ENCODE results near the gene LPP.
A peak's percentile ranks its signal among the peaks of the same experiment; 100 is the strongest.
"Not testable (repeated sequence)": the region's sequence is repeated elsewhere in the genome, so short reads cannot be mapped to it uniquely, and the experiment has no call there.

LPP gene, protein sequence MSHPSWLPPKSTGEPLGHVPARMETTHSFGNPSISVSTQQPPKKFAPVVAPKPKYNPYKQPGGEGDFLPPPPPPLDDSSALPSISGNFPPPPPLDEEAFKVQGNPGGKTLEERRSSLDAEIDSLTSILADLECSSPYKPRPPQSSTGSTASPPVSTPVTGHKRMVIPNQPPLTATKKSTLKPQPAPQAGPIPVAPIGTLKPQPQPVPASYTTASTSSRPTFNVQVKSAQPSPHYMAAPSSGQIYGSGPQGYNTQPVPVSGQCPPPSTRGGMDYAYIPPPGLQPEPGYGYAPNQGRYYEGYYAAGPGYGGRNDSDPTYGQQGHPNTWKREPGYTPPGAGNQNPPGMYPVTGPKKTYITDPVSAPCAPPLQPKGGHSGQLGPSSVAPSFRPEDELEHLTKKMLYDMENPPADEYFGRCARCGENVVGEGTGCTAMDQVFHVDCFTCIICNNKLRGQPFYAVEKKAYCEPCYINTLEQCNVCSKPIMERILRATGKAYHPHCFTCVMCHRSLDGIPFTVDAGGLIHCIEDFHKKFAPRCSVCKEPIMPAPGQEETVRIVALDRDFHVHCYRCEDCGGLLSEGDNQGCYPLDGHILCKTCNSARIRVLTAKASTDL

DNA sequence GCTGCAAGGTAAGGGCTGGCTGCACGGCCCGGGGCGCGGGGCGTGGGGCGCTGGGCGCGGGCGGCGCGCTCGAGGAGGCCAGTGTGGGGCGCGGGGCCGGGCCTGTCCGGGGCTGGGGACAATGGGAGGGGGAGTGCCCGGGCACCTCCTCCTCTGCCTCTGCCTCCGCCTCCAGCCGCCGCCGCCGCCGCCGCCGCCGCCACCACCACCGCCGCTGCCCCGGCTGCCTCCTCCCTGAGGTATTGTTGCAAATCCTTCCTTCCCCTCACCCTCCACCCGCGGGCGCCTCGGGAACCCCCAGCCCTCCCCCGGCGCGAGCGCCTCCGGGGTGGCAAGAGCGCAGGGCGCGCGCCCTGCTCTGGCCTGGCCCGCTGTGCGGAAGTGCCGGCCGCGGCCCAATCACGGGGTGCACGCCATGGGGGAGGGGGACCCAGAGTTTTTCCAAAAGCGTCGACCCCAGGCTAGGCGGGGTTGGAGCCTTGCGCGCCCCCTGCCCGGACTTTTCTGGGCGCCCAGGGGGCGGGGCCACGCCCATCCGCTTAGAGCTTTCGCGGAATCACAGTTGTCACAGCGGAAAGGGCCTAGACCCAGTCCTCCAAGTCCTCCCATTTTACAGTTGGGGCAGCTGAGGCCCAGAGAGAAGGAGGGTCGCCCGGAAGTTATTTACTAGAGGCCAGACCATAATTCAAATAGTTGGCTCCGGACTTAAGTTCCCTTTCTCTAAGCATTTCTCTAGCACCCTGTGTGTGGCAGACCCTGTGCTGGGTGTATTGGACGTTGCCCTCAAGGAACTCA lies at the start of gene LPP:
Gene LPP (plus strand): TSS at position 144 of the 795 bp plus-strand sequence. CDS start 251,964 bp downstream, outside the sequence.
- DNase-seq, result peak; percentile 88

GRCh38 chr3:188106006-188106405 lies 48.0 kb upstream of the LPP start:
- no peak for DNase-seq

- DNase-seq, result no peak
These were observed 47.5 kb upstream of the LPP start for GRCh38 chr3:188106454-188106853.

DNA sequence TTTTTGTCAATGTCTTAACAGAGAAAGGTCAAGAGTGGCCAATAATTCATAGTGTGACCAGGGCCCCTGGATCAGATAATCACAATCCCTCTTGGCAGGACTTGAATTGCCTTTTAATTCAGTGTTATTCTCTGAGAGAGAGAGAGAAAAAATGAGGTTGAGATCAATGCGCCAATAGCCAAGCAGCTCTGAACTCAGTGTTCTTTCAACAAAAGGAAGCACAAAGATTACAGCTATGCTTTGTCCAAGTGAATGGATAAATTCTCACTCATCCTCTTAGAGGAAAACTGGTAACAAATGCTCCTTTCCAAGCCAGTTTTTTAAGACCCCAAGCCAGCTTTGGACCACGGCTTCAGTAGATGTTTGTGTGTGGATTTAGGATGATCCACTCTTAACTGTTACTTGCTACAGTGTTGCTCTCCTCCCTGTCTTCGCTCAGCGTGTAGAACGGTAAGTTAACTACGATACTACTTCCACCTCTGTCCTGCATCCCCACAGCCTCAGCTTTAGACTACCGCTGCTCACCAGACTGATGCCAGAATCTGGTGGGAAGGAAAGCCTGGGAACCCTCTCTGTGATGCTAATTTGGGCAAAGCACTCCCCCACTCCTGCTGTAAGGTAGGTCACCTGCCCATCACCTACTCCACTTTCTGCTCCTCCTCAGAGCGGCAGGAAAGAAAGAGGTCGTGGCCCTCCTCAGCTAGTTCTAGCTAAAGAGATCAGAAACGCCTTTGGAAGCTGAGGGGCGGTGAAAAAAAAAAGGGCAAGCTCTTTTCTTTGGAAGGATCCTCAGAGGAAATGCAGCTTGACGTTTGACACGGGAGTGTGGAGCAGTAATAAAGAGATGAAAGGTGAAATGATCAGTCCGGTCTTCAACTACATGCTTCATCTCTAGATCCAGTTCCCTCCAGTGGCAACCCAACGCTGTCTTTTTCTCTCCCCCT lies 46.8 kb upstream of the LPP start:
- no peak for DNase-seq

GRCh38 chr3:188108703-188109412 lies 45.1 kb upstream of the LPP start:
- DNase-seq, result no peak

DNA sequence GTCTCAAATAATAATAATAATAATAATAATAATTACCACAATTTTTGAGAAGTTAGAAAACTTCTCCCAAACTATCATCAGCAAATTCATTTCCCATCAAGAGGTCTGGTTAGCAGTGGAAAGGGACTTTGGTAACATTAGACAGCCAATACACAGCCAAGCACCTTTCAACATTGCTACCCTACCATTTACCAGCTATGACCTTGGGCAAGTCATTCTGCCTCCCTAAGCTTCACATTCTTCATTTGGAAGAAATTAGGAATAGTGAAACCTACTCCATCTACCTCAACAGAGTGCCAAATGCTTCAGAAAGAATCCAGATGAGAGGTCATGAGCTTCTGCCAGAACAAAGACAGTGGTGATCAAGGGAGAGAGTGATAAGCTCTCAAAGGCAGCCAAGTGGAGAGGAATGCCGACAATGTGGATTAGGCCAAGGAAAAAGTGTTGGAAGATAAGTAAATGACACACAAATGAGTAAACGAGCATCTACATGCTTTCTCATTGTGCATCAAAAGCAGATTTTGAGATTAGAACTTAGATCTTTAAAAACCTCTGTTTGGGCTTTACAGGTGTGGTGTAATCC lies 42.9 kb upstream of the LPP start:
- DNase-seq, result no peak

GRCh38 chr3:188113756-188114155 lies 40.2 kb upstream of the LPP start:
- no peak for DNase-seq

DNA sequence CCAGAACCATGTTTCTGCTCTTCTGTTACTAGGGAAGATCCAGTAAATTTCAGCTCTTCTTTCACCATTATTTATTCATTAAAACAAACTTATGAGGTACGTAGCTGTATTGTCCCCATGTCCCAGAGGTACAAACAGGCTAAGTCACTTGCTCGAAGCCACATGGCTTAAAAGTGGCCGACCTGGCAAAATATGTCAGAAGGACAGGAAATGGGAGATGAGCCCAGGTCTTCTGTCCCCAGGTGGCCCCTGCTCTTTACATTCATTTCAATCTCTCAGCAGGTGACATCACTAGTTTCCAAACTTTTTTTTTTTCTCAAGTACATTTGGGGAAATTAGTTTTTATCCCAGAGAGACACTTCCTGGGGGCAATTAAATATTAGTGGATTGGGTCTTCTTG lies 34.1 kb upstream of the LPP start:
- no peak for DNase-seq

- no peak for DNase-seq
These were observed 31.3 kb upstream of the LPP start for GRCh38 chr3:188122571-188123169.

DNA sequence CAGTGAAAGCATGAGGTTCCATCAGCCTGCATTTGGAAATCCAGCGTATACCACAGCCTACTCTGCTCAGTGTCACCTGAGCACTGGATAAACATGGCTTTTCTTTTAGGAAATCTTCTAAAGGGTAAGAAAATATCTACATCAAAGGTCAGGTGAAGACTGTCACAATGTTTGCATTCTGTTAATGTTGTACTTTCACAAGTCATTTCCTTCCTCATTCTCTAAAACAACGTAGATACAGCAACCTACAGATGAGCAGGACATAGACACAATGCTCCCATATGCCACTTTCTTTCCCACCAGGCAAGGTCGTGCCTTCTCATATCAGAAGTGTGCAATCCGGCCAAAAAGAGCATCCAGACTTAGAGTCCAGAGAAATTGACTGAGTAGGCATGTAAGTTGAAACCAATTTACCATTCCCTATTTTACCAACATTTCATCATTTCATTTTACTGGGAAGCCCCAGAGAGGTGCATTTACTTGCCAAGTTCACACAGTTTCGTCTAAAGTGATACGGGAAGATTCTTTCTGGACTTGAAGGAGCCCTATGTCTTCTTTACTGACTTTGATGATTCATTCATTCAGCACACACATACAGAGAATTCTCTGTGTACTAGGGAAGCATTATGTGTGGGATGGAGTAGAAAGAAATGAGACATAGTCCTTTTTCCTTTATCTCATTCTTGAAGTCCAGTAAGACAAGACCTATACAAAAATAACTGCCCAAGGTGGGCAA lies 30.6 kb upstream of the LPP start:
- no peak for DNase-seq

DNA sequence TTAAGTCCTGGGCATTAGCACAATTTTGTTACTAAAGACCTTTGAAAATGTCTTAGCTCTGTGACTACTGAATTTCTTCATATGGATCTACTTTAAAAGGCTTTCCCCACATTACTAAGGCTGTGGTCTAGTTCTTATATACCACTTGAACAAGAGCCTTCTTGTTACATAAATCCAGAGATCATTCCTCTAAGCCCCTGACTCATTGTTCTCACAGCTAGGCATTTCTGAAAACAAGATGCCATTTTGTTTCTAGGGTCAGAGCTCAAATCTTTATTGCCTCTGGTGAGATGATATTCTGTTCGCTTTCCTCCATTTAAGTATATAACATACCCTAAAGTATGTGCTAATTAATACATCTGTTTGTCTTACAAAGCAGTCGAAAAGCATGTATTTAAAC lies 29.8 kb upstream of the LPP start:
- no peak for DNase-seq

DNA sequence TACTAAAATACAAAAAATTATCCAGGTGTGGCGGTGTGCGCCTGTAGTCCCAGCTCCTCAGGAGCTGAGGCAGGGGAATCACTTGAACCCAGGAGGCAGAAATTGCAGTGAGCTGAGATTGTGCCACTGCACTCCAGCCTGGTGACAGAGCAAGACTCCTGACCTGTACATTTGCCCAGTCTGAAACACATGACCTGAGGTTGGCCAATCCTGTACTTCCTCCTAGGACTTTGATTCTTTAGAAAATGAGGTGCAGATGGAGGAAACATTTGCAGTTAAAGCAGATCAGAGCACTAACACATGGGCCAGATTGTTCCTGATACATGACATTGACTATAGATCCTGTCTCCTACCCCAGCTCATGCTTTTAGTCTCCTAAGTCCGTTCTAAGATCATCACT lies 28.9 kb upstream of the LPP start:
- no peak for DNase-seq

GRCh38 chr3:188126276-188126675 lies 27.7 kb upstream of the LPP start:
- DNase-seq, result no peak

DNA sequence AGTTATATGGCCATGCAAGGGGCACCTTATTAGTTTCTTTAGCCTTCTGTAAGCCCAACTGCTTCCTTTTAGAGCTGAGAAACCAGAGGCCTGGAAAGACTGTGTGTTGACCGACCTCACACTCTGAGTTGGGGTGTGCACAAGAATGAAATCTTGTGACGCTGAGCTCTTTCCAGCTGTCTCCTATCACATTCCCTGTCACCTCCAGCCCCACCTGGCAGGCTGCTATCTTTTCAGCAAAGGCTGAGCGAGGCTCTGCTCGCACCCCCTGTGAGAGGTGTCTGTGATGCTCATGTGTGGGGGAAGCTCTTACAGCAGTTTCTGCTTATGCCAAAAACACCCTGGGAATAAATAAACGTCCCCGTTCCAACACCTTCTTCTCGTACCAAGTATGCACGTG lies 27.0 kb upstream of the LPP start:
- DNase-seq, result no peak

GRCh38 chr3:188128905-188129304 lies 25.1 kb upstream of the LPP start:
- no peak for DNase-seq

GRCh38 chr3:188131023-188131422 lies 22.9 kb upstream of the LPP start:
- not testable (repeated sequence) for DNase-seq

GRCh38 chr3:188133219-188133618 lies 20.7 kb upstream of the LPP start:
- no peak for DNase-seq

- no peak for DNase-seq
These were observed 20.3 kb upstream of the LPP start for GRCh38 chr3:188133646-188134045.

DNA sequence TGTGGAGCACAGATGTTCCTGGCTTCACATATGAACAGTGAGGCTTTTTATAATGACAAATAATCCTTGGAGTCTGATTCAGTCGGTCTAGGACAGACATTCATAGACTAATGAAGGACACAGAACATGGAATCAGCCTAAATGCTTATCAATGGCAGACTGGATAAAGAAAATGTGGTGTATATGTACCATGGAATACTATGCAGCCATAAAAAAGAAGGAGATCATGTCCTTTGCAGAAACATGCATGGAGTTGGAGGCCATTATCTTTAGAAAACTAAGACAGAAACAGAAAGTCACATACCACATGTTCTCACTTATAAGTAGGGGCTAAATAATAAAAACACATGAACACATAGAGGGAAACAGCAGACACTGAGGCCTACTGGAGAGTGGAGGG lies 19.9 kb upstream of the LPP start:
- DNase-seq, result no peak

DNA sequence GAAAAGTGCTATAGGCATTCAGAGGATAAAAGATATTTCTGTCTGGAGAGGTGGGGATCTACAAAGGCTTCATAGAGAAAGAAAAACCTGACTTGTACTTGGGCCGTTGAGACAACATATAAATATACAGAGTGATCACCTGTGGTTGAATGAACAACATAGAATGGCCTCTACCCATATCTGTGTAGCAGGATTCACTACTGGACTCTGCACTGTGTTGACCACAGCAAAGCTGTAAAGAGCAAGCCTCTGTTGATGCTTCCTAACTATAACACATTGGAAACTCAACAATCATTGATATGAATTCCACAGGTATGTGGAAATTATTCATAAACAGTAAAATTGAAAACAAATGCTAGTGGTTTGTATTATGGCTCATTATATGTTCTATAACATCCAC lies 19.1 kb upstream of the LPP start:
- DNase-seq, result no peak
